NT2/D1 (cell line): ENCODE results near the gene ZNF143.

Experiments
- SUZ12 ChIP-seq: IDR thresholded peaks from 2 replicates; pipeline ENCODE4 v1.6.1; 2011; ENCODE audit not compliant: insufficient read length, insufficient read depth; ENCODE audit errors: extremely low read depth
- YY1 ChIP-seq: IDR thresholded peaks from 2 replicates; pipeline ENCODE4 v1.6.1; 2011; ENCODE audit not compliant: insufficient read length, insufficient read depth
- ZNF274 ChIP-seq: IDR thresholded peaks from 2 replicates; pipeline ENCODE4 v1.6.1; 2011; ENCODE audit warnings: mild to moderate bottlenecking, low read depth, low read length

DNA sequence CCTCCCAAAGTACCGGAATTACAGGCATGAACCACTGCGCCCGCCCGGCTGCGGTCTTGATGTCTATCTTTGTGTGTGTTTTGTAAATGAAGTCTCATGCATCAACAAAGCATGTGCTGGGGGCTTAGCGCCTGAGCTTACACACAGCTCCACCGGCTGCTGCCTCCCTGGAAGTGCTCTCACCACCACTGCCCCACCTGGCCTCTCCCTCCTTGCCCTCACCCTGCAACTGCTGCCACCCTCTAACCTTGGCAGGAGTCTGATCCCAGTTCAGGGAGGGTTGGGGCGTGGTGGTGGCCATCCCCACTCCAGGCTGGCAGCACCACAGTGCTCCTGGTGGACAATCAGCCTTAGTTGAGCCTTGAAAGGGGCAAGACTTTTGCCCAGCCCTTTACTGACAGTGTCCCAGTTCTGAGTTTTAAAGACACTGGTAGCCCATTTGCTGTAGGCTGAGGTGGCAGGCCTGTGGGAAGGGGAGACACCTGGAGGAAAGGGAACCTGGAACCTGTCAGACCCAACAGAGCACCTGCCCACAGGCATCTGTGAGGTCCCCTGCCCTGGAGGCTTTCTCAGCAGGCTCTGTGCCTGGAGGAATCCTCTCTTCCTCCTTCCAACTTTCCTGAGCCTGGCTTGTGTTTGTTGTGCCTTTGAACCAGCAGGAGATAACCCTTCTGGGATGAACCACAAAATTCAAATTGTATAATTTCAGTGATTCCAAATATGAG, 70.3 kb downstream of the ZNF143 start:
- no peak for TF ChIP-seq ZNF274
- TF ChIP-seq SUZ12 = no peak
- no peak for TF ChIP-seq YY1
